HG02973 (cell line): ENCODE measurements around the gene UBQLN1.
"Not testable (repeated sequence)": the region's sequence is repeated elsewhere in the genome, so short reads cannot be mapped to it uniquely, and the experiment has no call there.

Source experiments
- ATAC-seq: cut with Tn5 transposase; IDR thresholded peaks from one replicate; pipeline ENCODE4 v1.9.1; 2021; ENCODE audit warnings: moderate library complexity; ENCODE audit not compliant: unreplicated experiment

The UBQLN1 gene

GRCh38 chr9:83707768-83708514 is at the start of gene UBQLN1:
TSS of gene UBQLN1 (minus strand) at chr9:83707958. CDS start at chr9:83707679, 279 bp downstream.
- peak; percentile 67 for ATAC-seq

GRCh38 chr9:83754383-83754977 is 46.7 kb upstream of the UBQLN1 start:
- ATAC-seq, result peak; percentile 81

- ATAC-seq, result no peak
Measured at GRCh38 chr9:83749706-83750105, 41.9 kb upstream of the UBQLN1 start.

GRCh38 chr9:83744206-83744605 is 36.4 kb upstream of the UBQLN1 start:
- no peak for ATAC-seq

GRCh38 chr9:83733739-83734138 is 26.0 kb upstream of the UBQLN1 start:
- no peak for ATAC-seq

GRCh38 chr9:83728591-83729368 is 21.0 kb upstream of the UBQLN1 start:
- ATAC-seq, result not testable (repeated sequence)

GRCh38 chr9:83724436-83724835 is 16.7 kb upstream of the UBQLN1 start:
- no peak for ATAC-seq

GRCh38 chr9:83722726-83723495 is 15.2 kb upstream of the UBQLN1 start:
- no peak for ATAC-seq

GRCh38 chr9:83721509-83721908 is 13.8 kb upstream of the UBQLN1 start:
- ATAC-seq, result no peak

- ATAC-seq, result no peak
Measured at GRCh38 chr9:83715794-83716193, 8.0 kb upstream of the UBQLN1 start.

GRCh38 chr9:83715221-83715620 is 7.5 kb upstream of the UBQLN1 start:
- ATAC-seq, result no peak

GRCh38 chr9:83714329-83714728 is 6.6 kb upstream of the UBQLN1 start:
- peak; percentile 54 for ATAC-seq

GRCh38 chr9:83708515-83709158 is 879 bp upstream of the UBQLN1 start:
- peak; percentile 43 for ATAC-seq

GRCh38 chr9:83707518-83707767 is 315 bp downstream of the UBQLN1 start:
- ATAC-seq, result peak; percentile 41

- ATAC-seq, result peak; percentile 8
Measured at GRCh38 chr9:83706676-83707517, 861 bp downstream of the UBQLN1 start.

GRCh38 chr9:83705219-83705651 is 2.5 kb downstream of the UBQLN1 start:
- not testable (repeated sequence) for ATAC-seq

- no peak for ATAC-seq
Measured at GRCh38 chr9:83701769-83702168, 6.0 kb downstream of the UBQLN1 start.

- ATAC-seq, result no peak
Measured at GRCh38 chr9:83701286-83701685, 6.5 kb downstream of the UBQLN1 start.

- no peak for ATAC-seq
Measured at GRCh38 chr9:83699615-83700014, 8.1 kb downstream of the UBQLN1 start.
